ENCODE measurements around the gene TMEM222. TPM values are rescaled to one million over a fixed set of nuclear protein-coding genes. Genes with fewer than 3 reads are reported as not detected.

The TMEM222 gene
- total RNA-seq, 1 donor from 2014 or later, result 11.1 TPM

DNA sequence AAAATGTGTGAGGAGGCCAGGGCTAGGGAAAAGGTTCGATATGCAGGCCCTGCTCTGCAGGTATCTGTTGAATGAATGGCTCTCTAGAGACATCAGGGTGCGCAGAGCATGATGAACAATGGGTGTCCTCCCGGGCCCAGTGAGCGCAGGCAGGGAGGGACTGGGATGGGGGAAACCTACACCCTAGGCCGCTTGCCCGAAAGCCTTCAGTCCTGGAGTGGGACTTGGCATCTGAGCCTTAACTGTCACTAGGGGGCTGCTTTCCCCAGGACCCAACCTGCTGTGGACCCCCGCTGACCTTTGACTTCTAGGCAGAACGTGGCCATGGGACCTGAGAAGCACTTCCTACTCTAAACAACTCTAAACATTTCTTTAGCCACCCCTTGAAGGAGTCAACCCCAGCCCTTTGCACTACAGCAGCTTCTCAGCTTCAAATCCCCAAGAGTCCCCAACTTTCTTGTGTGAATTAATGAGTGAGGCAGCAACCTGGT is 45.2 kb downstream of the TMEM222 start:
- H3K4me3 ChIP-seq (ENCODE audit: low read depth, low read length), result peak overlapping the region; percentile 80
- TF ChIP-seq, protein P1, sequence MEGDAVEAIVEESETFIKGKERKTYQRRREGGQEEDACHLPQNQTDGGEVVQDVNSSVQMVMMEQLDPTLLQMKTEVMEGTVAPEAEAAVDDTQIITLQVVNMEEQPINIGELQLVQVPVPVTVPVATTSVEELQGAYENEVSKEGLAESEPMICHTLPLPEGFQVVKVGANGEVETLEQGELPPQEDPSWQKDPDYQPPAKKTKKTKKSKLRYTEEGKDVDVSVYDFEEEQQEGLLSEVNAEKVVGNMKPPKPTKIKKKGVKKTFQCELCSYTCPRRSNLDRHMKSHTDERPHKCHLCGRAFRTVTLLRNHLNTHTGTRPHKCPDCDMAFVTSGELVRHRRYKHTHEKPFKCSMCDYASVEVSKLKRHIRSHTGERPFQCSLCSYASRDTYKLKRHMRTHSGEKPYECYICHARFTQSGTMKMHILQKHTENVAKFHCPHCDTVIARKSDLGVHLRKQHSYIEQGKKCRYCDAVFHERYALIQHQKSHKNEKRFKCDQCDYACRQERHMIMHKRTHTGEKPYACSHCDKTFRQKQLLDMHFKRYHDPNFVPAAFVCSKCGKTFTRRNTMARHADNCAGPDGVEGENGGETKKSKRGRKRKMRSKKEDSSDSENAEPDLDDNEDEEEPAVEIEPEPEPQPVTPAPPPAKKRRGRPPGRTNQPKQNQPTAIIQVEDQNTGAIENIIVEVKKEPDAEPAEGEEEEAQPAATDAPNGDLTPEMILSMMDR (conservative IDR thresholded peaks at IDR 0.05; ENCODE audit: low read depth, low read length), result no peak
- no peak for DNase-seq (ENCODE audit: low read depth)

DNA sequence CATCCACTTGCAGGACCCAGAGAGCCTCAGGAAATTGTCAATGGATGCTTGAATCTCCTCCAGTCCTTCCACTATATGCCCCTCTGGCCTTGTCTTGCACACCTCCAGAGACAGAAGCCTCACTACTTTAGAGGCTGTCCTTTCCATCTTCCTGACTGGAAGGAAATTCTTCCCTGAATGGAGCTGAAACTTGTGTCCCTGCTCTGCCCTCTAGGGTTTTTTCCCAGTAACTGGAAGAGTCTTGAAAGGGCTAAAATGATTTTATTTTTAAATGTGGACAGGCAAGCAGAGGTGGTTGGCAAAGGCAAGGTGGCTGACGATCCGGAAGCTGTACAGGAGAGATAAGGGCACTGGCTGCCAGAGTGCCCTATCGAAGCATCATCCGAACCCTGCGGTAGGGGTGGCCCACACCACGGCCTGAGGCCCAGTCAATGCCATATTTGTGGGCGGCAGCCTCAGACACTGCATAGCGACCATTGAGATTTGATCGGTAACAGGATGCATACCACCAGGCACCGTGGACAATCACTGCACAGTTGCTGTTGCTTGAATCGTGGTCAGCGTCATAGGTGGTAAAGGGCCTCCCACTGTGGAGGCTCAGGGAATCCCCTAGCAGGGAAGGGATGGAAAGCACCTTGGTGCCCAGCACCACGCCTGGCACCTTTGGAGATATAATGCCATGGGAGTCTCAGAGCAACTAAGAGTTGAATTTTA is 47.1 kb downstream of the TMEM222 start:
- no peak overlapping the region for H3K4me3 ChIP-seq (ENCODE audit: low read depth, low read length)
- TF ChIP-seq, protein P1 (conservative IDR thresholded peaks at IDR 0.05; ENCODE audit: low read depth, low read length), result peak; percentile 44
- no peak for DNase-seq (ENCODE audit: low read depth)

DNA sequence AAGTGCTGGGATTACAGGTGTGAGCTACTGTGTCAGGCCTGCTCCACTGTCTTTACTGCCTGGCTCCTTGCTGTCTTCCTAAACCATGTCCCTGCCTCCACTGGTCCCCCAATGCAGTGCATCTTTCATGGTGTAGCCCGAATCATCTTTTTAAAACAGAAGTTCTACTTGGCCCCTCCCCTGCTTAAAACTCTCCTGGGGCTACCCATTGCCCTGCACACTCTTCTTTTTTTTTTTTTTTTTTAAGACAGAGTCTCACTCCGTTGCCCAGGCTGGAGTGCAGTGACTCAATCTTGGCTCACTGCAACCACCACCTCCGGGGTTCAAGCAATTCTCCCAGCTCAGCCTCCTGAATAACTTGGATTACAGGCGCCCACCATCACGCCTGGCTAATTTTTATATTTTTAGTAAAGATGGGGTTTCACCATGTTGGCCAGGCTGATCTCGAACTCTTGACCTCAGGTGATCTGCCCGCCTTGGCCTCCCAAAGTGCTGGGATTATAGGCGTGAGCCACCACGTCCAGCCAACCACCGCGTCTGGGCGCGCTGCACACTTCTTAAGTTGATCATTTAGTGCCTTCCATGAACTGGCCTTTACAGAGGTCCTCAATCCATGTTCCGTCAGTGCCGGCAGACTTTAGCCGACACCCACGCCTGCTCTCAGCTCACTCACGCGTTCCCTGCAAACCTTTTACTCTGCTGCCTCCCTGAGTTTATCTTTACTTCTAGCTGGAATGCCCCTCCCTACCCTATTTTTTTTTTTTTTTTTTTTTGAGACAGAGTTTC is 50.3 kb downstream of the TMEM222 start:
- H3K4me3 ChIP-seq (ENCODE audit: low read depth, low read length), result no peak overlapping the region
- TF ChIP-seq, protein P1 (conservative IDR thresholded peaks at IDR 0.05; ENCODE audit: low read depth, low read length), result no peak
- peak; percentile 70 for DNase-seq (ENCODE audit: low read depth)

GRCh38 chr1:27372808-27373690 is 51.1 kb downstream of the TMEM222 start:
- no peak overlapping the region for H3K4me3 ChIP-seq (ENCODE audit: low read depth, low read length)
- DNase-seq (ENCODE audit: low read depth), result no peak
- TF ChIP-seq, protein P1 (conservative IDR thresholded peaks at IDR 0.05; ENCODE audit: low read depth, low read length), result peak; percentile 43

DNA sequence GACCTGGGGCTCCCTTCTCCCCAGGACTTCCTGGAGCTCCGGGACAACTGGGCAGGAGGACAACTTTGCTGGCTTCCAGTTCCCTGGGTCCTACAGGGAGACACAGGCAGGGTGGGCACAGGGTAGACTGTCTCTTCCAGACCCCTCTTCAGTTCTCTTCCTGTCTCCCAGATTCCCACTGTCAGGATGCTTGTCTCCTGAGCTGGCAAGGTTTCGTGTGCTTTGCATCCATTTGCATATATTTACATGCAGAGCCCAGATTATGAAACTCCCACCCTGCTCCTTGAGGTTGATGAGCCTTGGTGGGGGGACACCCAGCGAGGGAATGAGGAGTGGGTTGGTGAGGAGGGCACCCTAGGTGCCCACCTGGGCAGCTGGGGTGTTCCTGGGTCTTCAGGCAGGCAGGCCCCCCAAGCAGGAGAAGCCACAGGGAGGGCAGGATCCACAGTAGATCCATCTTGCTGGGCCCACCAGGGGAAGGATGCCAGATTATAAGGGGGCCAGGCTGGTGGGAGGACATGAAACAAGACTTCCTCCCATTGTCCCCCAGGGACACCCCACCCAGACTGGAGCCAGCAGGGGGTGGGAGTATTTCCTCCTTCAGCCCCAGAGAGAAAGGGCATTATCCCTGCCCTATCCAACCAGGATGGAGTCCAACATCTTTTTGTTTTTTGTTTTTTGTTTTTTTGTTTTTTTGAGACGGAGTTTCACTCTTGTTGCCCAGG is 52.6 kb downstream of the TMEM222 start, which contains the start of gene FCN3:
TSS of gene FCN3 (minus strand) at position 463 of the 725 bp plus-strand sequence. CDS start at position 457, 6 bp downstream.
- no peak within 1 kb of the TSS for H3K4me3 ChIP-seq (ENCODE audit: low read depth, low read length)
- TF ChIP-seq, protein P1 (conservative IDR thresholded peaks at IDR 0.05; ENCODE audit: low read depth, low read length), result no peak
- no peak for DNase-seq (ENCODE audit: low read depth)
